Skeletal muscle satellite cell (primary cell): ENCODE results near the gene TMEM183A. TPM values are rescaled to one million over a fixed set of nuclear protein-coding genes. Genes with fewer than 3 reads are reported as not detected.

Source experiments
- H3K27me3 ChIP-seq: 2 replicates; pipeline ENCODE4 v1.7.0; 2013; ENCODE audit warnings: low read length; ENCODE audit not compliant: control insufficient read depth, insufficient read depth
- H3K36me3 ChIP-seq: 2 replicates; pipeline ENCODE4 v1.7.0; 2013; ENCODE audit warnings: mild to moderate bottlenecking, control low read depth, low read length; ENCODE audit not compliant: insufficient read depth
- H3K4me1 ChIP-seq: 2 replicates; pipeline ENCODE4 v1.7.0; 2013; ENCODE audit warnings: low read length; ENCODE audit not compliant: control insufficient read depth, insufficient read depth
- H3K4me2 ChIP-seq: 2 replicates; pipeline ENCODE4 v1.7.0; 2013; ENCODE audit warnings: mild to moderate bottlenecking, low read length
- H3K4me3 ChIP-seq: 2 replicates; pipeline ENCODE4 v1.7.0; 2013; ENCODE audit warnings: low read length
- H3K9ac ChIP-seq: 2 replicates; pipeline ENCODE4 v1.7.0; 2013; ENCODE audit warnings: mild to moderate bottlenecking, low read depth, low read length, moderate library complexity
- H3K9me3 ChIP-seq: replicated peaks from 2 replicates; pipeline ENCODE4 v1.7.0; 2013; ENCODE audit warnings: mild to moderate bottlenecking, control low read depth, low read length
- total RNA-seq: library from RNA; depleted of rRNA; stranded (reverse); fragments of >200 nt; gene quantifications from 2 replicates; pipeline ENCODE4 v1.2.3, GENCODE V29; 2012; rRNA removed

Gene TMEM183A, protein sequence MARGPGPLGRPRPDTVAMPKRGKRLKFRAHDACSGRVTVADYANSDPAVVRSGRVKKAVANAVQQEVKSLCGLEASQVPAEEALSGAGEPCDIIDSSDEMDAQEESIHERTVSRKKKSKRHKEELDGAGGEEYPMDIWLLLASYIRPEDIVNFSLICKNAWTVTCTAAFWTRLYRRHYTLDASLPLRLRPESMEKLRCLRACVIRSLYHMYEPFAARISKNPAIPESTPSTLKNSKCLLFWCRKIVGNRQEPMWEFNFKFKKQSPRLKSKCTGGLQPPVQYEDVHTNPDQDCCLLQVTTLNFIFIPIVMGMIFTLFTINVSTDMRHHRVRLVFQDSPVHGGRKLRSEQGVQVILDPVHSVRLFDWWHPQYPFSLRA
- 73.6 and 92.0 TPM in 2 replicates for total RNA-seq

DNA sequence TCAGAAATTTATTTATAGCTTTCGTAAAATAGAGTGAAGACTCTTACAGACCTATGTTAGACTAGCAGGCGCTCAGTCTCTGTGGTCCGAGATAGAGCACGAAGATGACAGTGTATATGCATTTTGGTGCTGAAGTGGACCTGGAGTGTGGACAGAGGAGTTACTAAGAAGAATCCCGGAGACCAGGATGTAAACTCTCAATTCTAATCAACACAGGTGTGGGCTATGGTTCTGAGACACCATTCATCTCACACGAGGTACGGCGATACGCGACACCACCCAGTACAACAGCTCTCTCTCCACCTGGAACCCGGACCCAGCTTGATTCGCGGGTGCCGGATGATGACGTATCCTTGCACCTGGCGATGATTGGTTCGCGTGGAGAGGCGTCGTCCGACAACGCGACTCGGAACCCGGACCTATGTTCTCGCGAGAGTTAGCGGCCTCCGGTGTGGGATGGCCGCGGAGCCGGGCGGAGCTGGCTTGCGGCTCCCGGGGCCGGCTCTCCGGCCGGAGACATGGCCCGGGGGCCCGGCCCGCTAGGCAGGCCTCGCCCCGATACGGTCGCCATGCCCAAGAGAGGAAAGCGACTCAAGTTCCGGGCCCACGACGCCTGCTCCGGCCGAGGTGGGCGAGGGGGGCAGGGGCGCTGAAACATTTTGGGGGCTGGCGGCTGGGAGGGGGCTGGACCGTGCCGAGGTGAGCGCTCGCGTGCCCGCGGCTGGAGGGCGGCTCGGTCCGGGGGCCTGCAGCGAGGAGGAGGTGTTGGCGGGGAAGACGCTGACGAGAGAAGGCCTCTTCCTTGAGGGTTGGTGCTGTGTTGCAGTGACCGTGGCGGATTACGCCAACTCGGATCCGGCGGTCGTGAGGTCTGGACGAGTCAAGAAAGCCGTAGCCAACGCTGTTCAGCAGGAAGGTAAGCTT lies at the start of gene TMEM183A:
Gene TMEM183A, plus strand, starts transcription at position 427 of the 924 bp plus-strand sequence. Its CDS starts 92 bp downstream, at position 519.
- Histone ChIP-seq H3K4me3 (peak within 1 kb of the TSS; percentile 79), H3K9me3 (no peaks in the 10 kb centered on the region), H3K9ac (peak within 1 kb of the TSS; percentile 84), H3K4me2 (peak within 1 kb of the TSS; percentile 83), H3K36me3 (peaks cover 27% of the 10 kb centered on the region), H3K4me1 (peaks cover 10% of the 10 kb centered on the region), H3K27me3 (no peaks in the 10 kb centered on the region)

DNA sequence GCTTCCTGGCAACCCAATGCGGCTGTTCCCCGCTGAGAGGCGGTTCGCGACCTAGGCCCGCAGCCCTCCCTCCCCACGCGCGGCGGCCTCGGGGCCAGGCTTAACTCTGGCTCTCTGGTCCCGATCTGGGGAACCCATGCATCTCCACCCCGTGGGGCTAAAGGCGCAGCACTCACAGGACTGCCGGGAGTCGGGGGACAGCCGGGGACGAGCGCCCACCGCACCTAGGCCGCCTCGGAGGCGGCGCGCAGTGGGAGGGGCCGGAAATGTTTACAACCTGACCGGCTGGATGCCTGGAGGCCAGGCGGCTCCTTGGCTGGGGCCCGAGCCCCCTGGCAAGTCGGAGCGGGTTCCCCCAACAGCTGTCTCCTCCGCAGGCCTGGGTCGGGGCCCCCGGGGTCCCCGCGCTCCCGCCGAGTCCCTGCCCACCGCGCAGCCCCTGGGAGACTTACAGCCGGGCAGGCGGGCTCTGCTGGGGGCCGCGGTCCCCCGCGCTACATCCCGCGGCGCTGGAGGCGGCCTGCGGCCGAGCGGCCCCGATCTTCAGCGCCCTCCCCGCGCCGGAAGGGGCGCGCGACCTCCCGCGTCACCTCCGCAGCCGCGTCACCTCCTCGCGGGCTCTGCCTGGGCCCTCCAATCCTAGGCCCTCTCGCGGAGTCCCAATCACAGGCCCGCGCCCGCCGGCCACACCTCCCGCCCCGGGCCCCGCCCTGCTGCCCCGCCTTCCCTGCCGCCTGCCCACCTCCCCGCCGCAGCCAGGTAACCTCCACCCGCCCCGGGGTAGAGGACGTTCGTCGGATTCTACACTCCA lies 49.2 kb upstream of the TMEM183A start, which contains the start of gene ADIPOR1:
Gene ADIPOR1, minus strand, starts transcription at position 580 of the 811 bp plus-strand sequence. CDS start 7,242 bp downstream, outside the sequence.
- Histone ChIP-seq H3K4me1 (peaks cover 26% of the 10 kb centered on the region), H3K27me3 (no peaks in the 10 kb centered on the region), H3K9me3 (no peaks in the 10 kb centered on the region), H3K4me3 (peak within 1 kb of the TSS; percentile 91), H3K9ac (peak within 1 kb of the TSS; percentile 97), H3K4me2 (peak within 1 kb of the TSS; percentile 95), H3K36me3 (peaks cover 20% of the 10 kb centered on the region)

DNA sequence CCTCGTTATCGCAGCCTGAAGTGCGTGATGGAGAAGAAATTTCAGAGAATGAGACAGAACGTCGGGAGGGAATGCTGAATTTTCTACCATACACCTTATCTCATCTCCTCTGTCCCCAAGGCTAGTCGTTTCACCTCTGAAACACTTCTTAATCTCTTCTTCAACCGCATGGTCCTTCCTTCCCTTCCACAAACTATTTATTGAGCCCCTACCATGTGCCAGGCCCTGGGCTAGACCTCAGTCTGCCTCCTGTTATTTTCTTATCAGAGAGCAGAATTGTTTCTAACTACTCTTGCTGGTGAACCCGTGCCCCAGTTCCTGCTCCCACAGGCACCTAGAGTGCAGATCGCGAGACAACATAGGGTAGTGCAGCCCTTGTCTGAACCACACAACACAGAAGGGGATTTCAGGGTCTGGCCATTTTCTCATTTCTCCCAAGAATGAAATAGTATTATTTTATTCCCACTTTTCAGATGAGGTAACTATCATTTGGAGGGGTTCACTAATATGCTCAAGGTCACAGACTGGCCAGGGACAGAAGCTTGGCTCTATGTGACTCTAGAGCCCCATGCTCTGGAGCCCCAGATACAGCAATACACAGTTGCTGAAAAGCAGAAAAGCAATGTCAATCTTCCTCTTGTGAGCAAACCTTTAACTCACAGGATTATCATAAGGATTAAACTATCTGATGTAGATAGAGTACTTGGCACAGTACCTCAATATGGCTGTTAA lies 48.5 kb upstream of the TMEM183A start:
- no peaks in the 10 kb centered on the region for H3K9me3 ChIP-seq

DNA sequence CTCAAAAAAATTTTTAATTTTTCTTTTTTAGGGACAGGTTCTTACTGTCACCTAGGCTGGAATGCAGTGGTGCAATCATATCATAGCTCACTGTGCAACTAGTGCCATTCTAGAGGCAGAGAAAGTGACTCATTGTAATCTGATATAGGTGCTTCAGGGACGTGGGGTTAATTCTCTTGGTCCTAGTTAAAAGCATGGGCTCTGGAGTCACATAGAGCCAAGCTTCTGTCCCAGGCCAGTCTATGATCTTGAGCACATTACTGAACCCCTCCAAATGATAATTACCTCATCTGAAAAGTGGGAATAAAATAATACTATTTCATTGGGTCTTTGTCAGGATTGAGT lies 47.9 kb upstream of the TMEM183A start:
- peaks cover 33% of the 10 kb centered on the region for H3K36me3 ChIP-seq
- H3K4me2 ChIP-seq, result peak overlapping the region; percentile 88
- no peak overlapping the region for H3K9ac ChIP-seq

More for the DNA sequence above, 48.5 kb upstream of the TMEM183A start:
- Histone ChIP-seq H3K9ac (peak overlapping the region; percentile 97), H3K4me2 (peak overlapping the region; percentile 88), H3K36me3 (peaks cover 27% of the 10 kb centered on the region), H3K4me3 (peak overlapping the region; percentile 91), H3K27me3 (no peaks in the 10 kb centered on the region), H3K4me1 (peaks cover 26% of the 10 kb centered on the region)

DNA sequence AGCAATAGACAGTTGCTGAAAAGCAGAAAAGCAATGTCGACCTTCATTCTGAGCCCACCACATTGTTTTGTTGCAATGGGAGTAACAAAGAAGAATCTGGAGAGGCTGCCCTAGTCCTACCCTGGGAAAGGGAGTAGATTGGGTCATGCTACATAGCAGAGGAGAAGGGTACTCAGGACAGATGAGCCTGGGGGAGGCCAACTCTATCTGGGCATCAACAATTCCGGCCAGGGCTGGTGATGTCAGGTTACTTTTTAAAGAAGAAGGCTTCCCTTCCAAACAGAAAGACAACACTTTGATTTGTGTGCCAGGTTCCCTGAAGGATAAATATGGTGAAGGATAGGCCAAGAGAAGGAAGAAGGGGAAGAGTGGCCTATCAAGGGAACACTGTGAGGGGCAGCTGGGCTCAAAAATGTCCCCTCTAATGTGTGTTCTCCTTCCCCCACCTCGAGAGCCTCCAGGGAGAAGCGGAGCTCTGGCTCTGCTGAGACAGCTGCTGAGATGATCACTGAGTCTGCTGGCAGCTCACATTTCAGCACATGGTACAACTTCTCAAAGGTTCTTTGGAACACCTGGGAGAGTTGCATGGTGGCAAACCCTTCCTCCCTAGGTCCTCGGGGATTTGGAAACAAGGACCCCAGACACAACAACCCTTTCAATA lies 45.8 kb upstream of the TMEM183A start:
- H3K4me2 ChIP-seq, result no peak overlapping the region
- H3K9me3 ChIP-seq, result no peaks in the 10 kb centered on the region
- peaks cover 36% of the 10 kb centered on the region for H3K36me3 ChIP-seq
- no peak overlapping the region for H3K4me3 ChIP-seq
- no peak overlapping the region for H3K9ac ChIP-seq
- H3K27me3 ChIP-seq, result no peaks in the 10 kb centered on the region
- peaks cover 49% of the 10 kb centered on the region for H3K4me1 ChIP-seq

More for the DNA sequence above, 47.9 kb upstream of the TMEM183A start:
- Histone ChIP-seq H3K4me3 (no peak overlapping the region), H3K9me3 (no peaks in the 10 kb centered on the region), H3K4me1 (peaks cover 28% of the 10 kb centered on the region), H3K27me3 (no peaks in the 10 kb centered on the region)

DNA sequence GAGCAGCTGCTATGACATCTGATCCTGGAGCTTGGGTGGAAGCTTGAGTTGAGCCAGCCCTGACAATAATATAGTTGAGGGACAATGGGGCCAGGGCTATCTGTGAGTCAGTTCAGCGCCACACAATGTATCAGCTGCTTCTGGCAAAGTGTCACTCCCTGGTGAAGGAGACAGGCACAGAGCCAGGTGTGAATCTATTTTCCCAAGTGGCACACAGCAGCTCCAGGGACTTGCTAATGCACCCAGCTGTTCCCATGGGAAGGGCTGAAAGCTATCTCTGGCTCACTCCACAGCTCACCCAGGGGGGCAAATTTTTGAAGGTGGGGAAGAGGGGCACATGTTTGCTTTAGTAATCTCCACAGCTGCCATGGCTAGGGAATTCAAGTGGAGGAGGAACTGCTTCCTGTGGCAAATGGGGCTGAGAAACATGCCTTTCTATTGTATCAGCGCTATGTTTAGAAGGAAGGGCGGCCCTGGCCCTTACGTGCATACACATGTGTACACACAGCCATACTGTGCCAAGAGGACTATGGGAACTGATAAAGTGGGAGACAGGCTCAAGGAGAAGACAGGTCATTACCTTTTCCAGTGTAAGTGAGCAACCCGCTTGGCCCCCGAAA lies 42.3 kb upstream of the TMEM183A start:
- H3K4me2 ChIP-seq, result peak overlapping the region; percentile 98
- H3K4me3 ChIP-seq, result peak overlapping the region; percentile 42
- H3K9ac ChIP-seq, result peak overlapping the region; percentile 56
- peaks cover 36% of the 10 kb centered on the region for H3K36me3 ChIP-seq
- no peaks in the 10 kb centered on the region for H3K27me3 ChIP-seq
- no peaks in the 10 kb centered on the region for H3K9me3 ChIP-seq
- H3K4me1 ChIP-seq, result peaks cover 32% of the 10 kb centered on the region

DNA sequence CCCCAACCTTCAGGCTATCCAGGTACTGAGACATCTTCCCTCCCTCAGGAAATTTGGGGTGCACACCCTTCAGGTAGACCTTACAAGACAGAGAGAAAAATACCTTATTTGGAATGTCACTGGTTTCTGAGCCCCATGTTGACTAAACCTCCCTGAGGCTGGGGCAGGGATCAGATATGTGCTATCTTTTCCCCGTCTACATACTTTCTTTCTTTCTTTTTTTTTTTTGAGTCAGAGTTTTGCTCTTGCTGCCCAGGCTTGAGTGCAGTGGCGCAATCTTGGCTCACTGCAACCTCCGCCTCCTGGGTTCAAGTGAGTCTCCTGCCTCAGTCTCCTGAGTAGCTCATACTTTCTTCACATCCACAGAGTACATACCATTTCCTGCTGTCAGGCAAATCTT lies 41.8 kb upstream of the TMEM183A start:
- Histone ChIP-seq H3K9ac (peak overlapping the region; percentile 53), H3K4me3 (peak overlapping the region; percentile 98), H3K4me2 (peak overlapping the region; percentile 98), H3K27me3 (no peaks in the 10 kb centered on the region), H3K4me1 (peaks cover 32% of the 10 kb centered on the region), H3K9me3 (no peaks in the 10 kb centered on the region), H3K36me3 (peaks cover 36% of the 10 kb centered on the region)

DNA sequence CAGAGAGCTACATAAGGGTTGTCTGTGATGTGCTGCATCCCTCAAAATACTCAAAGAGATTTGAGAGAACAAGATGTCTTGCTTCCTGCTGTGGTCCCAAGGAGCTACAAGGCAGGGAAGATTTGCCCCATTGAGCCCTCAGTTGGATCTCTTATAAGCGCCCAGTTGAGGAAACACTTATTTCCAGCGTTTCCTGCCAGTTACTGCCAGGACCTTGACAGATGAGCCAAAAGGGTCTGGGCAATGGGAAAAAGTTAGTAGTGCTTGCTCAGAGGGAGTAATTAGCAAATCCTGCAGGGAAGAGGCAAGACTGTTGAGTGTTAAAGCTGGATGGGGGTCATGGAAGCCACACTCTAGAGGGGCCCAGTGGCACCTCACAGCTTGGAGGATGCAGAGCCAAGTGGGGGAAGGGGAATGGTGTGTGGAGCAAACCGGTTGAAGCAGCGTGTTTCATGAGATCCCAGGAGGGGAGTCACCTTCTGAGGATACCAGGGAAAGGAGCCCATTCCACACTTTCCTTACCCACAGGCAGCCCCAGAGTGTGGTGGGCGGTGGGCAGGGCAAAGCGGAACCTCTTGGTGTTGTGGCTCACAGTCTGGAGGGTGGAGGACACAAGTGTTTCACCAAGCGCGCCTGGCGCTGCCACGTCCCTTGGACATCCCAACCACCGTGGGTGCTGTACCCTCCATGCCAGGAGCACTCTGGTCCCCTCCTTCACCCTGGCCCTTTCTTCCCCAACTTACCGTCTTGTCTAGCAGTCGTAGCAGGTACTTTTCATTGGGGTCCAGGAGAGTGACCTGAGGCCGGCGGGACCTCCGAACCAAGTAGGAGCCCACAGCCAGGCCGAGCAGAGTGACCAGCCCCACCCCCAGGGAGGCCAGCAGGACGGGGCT lies 40.9 kb upstream of the TMEM183A start:
- Histone ChIP-seq H3K36me3 (peaks cover 31% of the 10 kb centered on the region), H3K4me2 (peak overlapping the region; percentile 98), H3K27me3 (no peaks in the 10 kb centered on the region), H3K4me1 (peaks cover 32% of the 10 kb centered on the region), H3K9me3 (no peaks in the 10 kb centered on the region), H3K4me3 (peak overlapping the region; percentile 98), H3K9ac (peak overlapping the region; percentile 98)

DNA sequence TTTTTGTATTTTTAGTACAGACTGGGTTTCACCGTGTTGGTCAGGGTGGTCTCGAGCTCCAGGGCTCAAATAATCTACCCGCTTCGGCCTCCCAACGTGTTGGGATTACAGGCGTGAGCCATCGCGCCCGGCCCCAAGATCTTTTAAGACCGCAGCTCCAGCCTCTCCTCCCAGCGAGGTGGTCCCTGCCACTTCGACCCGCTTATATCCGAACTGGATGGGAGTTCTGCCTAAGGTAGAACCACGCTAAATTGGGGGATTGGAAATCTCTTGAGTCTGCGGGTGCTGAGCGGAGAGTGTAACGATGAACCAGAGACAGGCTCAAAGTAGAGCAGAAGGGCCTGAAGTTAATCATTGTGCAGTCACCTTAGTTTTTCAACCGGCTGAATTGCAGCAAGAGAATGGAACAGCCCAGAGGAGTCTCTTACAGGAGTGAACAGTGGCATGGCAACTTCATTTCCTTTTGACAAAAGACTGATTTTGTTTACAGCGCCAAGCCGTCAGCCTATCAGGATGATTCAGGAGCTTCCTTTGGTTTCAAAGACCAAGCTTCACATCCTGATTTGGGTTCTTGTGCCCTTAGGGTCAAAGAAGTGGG lies 39.4 kb upstream of the TMEM183A start:
- peaks cover 10% of the 10 kb centered on the region for H3K27me3 ChIP-seq
- peaks cover 18% of the 10 kb centered on the region for H3K36me3 ChIP-seq
- peak overlapping the region; percentile 51 for H3K9ac ChIP-seq
- peaks cover 32% of the 10 kb centered on the region for H3K4me1 ChIP-seq
- peak overlapping the region; percentile 63 for H3K4me3 ChIP-seq
- H3K4me2 ChIP-seq, result peak overlapping the region; percentile 77
- no peaks in the 10 kb centered on the region for H3K9me3 ChIP-seq
